Stimulated activated naive CD8-positive, alpha-beta T cell treated with anti-CD3 and anti-CD28 coated beads, Interleukin-15, amount 100 ng/mL, for 72 hours (primary cell): Measurements from ENCODE around the gene SDC4.
A peak's percentile ranks its signal among the peaks of the same experiment; 100 is the strongest.

Source experiments
- ATAC-seq: fragments of 150-1000 bp; cut with Tn5 transposase; 2 replicates; pipeline ENCODE4 v1.10.0; 2021; ENCODE audit warnings: mild to moderate bottlenecking, moderate library complexity
- DNase-seq, 2 donors: peaks; one replicate each; pipeline ENCODE4 v3.0.0; 2021 to 2022
- H3K27ac Mint-ChIP-seq, 2 donors: one replicate each; pipeline ENCODE4 v1.8.0; 2022; ENCODE audit warnings: mild to moderate bottlenecking in 2 of 2, mixed read lengths in 2 of 2, moderate library complexity in 2 of 2
- H3K27me3 Mint-ChIP-seq: one replicate; pipeline ENCODE4 v1.8.0; 2022; ENCODE audit warnings: mixed read lengths
- H3K4me1 Mint-ChIP-seq: one replicate; pipeline ENCODE4 v1.8.0; 2022; ENCODE audit warnings: mild to moderate bottlenecking, mixed read lengths
- H3K4me3 Mint-ChIP-seq, 2 donors: one replicate each; pipeline ENCODE4 v1.8.0; 2022; ENCODE audit warnings: mild to moderate bottlenecking in 2 of 2, mixed read lengths in 2 of 2, moderate library complexity in 1 of 2
- H3K9me3 Mint-ChIP-seq, 2 donors: one replicate each; pipeline ENCODE4 v1.8.0; 2022; ENCODE audit warnings: mixed read lengths in 2 of 2

The SDC4 gene, protein sequence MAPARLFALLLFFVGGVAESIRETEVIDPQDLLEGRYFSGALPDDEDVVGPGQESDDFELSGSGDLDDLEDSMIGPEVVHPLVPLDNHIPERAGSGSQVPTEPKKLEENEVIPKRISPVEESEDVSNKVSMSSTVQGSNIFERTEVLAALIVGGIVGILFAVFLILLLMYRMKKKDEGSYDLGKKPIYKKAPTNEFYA

DNA sequence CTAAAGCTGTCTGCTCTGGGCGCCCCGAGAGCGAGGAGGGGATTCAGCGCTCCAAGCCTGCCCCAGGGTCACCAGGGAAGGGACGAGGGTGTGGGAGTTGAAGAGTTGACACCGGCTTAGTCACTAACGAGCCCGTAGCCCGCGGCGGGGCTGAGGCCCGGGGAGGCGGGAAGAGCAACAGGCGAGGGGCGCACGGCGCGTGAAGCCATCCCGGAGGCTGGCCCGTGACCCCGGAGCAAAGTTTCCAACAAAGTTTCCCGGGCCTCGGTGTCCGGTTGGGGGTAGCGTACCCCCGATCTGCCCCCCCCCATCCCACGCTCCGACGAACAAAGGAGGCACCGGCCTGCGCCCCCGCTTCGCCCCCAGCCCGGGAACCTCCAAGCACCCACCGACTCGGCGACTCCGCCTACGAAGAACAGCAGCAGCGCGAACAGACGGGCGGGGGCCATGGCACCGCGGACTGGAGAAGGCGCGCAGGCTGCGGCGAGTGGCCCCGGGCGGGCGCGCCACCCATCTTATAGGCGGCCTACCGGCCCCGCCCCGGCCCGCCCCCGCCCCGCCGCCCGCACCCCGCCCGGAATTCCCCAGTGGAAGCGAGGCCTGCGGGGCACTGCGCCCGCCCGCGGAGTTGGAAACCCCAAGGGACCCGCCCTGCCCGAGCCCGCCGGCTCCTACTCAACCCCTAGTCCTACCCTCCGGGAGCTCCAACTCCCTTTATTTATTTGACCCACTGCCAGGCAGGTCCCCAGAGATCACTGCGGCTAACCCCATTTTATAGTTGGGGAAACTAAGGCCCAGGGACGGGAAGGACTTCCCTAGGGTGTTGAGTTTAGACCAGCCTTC is at the start of gene SDC4:
Gene SDC4, minus strand, starts transcription at position 489 of the 843 bp plus-strand sequence. Its CDS starts 40 bp downstream, at position 449.
- Mint-ChIP-seq H3K4me3 (peak within 1 kb of the TSS; percentile 90 to 91), H3K27ac (peak within 1 kb of the TSS; percentile 81 to 90), H3K27me3 (peaks cover 12% of the 10 kb centered on the region), H3K9me3 (no peaks in the 10 kb centered on the region), H3K4me1 (peaks cover 58% of the 10 kb centered on the region)
- peak; percentile 86 for ATAC-seq
- DNase-seq = peak; percentile 61 to 68

DNA sequence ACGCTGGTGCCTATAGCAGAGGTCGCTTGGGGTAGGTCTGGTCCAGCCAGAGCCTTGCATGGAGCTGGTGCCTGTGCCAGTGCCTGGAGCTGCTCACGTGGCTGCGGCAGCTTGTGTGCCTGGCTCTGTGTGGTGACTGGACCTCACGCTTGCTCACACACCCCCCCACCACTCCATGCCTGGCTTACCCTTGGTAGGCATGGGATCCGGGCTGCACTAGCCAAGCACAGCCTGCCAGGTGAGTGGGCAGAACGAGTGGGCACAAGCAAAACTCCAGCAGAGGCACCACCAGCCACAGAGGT is 46.8 kb upstream of the SDC4 start:
- H3K4me3 Mint-ChIP-seq = no peak overlapping the region
- H3K9me3 Mint-ChIP-seq = peaks cover 4 to 11% of the 10 kb centered on the region in 2 donors
- no peak for DNase-seq
- H3K4me1 Mint-ChIP-seq = peaks cover 19% of the 10 kb centered on the region
- H3K27me3 Mint-ChIP-seq = no peaks in the 10 kb centered on the region
- ATAC-seq = no peak
- H3K27ac Mint-ChIP-seq = no peak overlapping the region

DNA sequence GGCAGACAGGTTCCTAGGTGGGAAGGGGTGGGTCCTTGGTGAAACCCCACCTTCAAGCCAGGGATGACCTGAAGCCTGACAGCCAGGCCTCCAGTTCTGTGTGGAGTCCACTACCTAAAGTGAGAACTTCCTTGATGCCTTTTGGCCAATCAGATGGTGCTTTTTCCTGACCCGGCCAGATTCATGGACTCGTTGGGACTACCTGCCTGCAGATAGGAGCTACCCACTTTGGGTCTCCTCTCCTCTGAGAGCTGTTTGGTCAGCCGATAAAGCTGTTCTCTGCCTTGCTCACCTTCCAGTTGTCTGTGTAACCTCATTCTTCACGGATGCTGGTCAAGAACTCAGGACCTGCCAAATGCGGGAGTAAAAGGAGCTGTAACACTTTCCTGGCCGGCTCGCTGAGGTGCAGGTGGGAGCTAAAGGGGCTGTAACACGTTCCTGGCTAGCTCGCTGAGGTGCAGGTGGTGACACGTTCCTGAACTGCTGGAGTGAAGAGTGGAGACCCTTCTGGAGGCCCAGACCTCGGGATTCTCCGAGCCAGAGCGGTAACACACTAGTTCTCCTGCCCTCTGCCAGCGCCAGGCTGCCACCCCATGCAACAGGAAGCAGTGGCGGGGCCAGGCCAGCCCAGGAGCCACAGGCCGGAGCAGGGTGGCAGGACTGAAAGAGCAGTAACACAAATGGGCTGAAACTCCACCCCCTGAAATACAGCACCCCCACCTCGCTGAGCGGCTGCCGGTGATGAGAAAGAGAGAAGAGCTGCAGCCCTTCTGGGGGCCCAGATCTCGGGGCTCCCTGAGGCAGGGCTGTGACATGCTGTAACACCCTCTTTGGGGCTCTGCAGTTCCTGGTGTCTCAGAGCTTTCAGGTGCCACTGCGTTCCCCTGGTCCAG is 46.2 kb upstream of the SDC4 start:
- Mint-ChIP-seq H3K27ac (no peak overlapping the region), H3K4me3 (no peak overlapping the region), H3K27me3 (no peaks in the 10 kb centered on the region), H3K9me3 (peaks cover 0 to 5% of the 10 kb centered on the region in 2 donors), H3K4me1 (peaks cover 21% of the 10 kb centered on the region)
- DNase-seq = no peak
- no peak for ATAC-seq

GRCh38 chr20:45392733-45393132 is 44.5 kb upstream of the SDC4 start:
- ATAC-seq (no peak), DNase-seq (no peak)
- Mint-ChIP-seq H3K4me1 (peaks cover 29% of the 10 kb centered on the region), H3K27ac (no peak overlapping the region), H3K4me3 (no peak overlapping the region), H3K9me3 (no peaks in the 10 kb centered on the region), H3K27me3 (no peaks in the 10 kb centered on the region)

DNA sequence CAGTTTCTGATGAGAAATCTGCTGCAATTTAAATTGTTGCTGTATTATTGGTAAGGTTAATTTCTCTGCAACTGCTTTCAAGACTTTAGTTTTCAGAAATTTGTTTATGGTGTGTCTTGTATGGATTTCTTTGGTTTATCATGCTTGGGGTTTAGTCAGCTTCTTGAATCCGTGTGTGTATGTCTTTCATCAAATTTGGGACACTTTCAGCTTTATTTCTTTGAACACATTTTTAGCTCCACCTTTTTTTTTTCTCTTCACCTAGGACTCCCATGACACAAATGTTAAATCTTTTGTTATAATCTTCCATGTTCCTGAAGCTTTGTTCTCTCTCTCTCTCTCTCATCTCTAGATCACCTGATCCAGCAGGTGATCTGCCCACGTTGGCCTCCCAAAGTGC is 43.3 kb upstream of the SDC4 start:
- no peaks in the 10 kb centered on the region for H3K27me3 Mint-ChIP-seq
- no peak for DNase-seq
- H3K27ac Mint-ChIP-seq = peak overlapping the region in 1 of 2 donors; percentile 34
- no peak overlapping the region for H3K4me3 Mint-ChIP-seq
- H3K9me3 Mint-ChIP-seq = peaks cover 9 to 11% of the 10 kb centered on the region in 2 donors
- peaks cover 29% of the 10 kb centered on the region for H3K4me1 Mint-ChIP-seq
- no peak for ATAC-seq

GRCh38 chr20:45390931-45391330 is 42.7 kb upstream of the SDC4 start:
- DNase-seq = no peak
- H3K4me1 Mint-ChIP-seq = peaks cover 27% of the 10 kb centered on the region
- no peak overlapping the region for H3K27ac Mint-ChIP-seq
- ATAC-seq = no peak
- no peaks in the 10 kb centered on the region for H3K27me3 Mint-ChIP-seq
- H3K9me3 Mint-ChIP-seq = peaks cover 9 to 12% of the 10 kb centered on the region in 2 donors
- no peak overlapping the region for H3K4me3 Mint-ChIP-seq

- H3K9me3 Mint-ChIP-seq = peaks cover 9 to 12% of the 10 kb centered on the region in 2 donors
- H3K4me3 Mint-ChIP-seq = no peak overlapping the region
- ATAC-seq = no peak
- H3K27me3 Mint-ChIP-seq = no peaks in the 10 kb centered on the region
- peaks cover 25% of the 10 kb centered on the region for H3K4me1 Mint-ChIP-seq
- DNase-seq = no peak
- no peak overlapping the region for H3K27ac Mint-ChIP-seq
These were observed 39.0 kb upstream of the SDC4 start for GRCh38 chr20:45387274-45387673.

DNA sequence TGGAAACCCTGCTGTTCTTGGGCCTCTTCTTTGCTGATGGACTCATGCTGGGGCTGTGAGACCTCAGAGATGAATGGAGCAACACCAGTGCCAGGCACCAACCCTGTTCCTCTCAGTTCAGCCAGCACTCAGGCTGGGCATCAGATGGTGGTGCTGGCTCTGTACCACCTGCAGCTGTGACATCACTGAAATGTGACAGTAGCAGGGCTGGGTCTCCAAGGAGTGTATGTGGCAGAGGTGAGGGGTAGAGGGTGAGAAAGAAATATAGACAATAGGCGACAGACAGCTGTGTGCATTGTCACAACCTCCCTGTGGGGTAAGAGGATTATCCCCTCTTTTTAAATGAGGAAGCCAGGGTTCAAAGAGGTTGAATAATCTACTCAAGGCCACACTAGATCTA is 30.0 kb upstream of the SDC4 start, which contains the start of gene TP53TG5:
Gene TP53TG5, minus strand, starts transcription at position 135 of the 400 bp plus-strand sequence. Its CDS starts 89 bp downstream, at position 46.
- DNase-seq (no peak), ATAC-seq (no peak)
- peak within 1 kb of the TSS in 1 of 2 donors; percentile 22 for H3K27ac Mint-ChIP-seq
- H3K27me3 Mint-ChIP-seq = no peaks in the 10 kb centered on the region
- H3K4me1 Mint-ChIP-seq = peaks cover 14% of the 10 kb centered on the region
- no peak within 1 kb of the TSS for H3K4me3 Mint-ChIP-seq
- no peaks in the 10 kb centered on the region for H3K9me3 Mint-ChIP-seq

- no peak for DNase-seq
- Mint-ChIP-seq H3K4me1 (peaks cover 23% of the 10 kb centered on the region), H3K27me3 (no peaks in the 10 kb centered on the region), H3K9me3 (no peaks in the 10 kb centered on the region), H3K4me3 (no peak overlapping the region), H3K27ac (no peak overlapping the region)
- ATAC-seq = no peak
These were observed 29.0 kb upstream of the SDC4 start for GRCh38 chr20:45377269-45377668.

DNA sequence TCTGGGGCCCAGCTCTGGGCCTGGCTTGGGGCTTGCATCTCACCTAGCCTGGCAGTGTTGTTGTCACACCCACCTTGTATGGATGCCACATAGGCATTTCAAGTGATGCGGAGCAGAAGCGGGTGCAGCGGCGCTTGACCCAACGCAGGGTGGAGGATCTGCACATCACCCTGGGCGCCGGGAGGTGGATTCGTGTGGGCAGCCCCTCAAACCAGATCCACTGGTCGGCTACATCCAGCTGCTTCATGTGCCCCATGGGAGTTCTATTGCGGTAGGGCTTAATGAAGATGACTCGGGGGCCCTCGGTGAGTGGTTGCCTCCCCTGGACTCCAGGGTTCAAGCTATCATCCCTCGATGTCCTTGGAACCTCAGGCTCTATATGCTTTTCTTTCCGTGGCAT is 26.7 kb upstream of the SDC4 start:
- DNase-seq (no peak), ATAC-seq (no peak)
- no peaks in the 10 kb centered on the region for H3K9me3 Mint-ChIP-seq
- no peaks in the 10 kb centered on the region for H3K27me3 Mint-ChIP-seq
- H3K27ac Mint-ChIP-seq = no peak overlapping the region
- peaks cover 32% of the 10 kb centered on the region for H3K4me1 Mint-ChIP-seq
- H3K4me3 Mint-ChIP-seq = no peak overlapping the region

GRCh38 chr20:45374101-45374467 is 25.9 kb upstream of the SDC4 start:
- DNase-seq (no peak), ATAC-seq (no peak)
- Mint-ChIP-seq H3K9me3 (no peaks in the 10 kb centered on the region), H3K4me1 (peaks cover 32% of the 10 kb centered on the region), H3K27me3 (no peaks in the 10 kb centered on the region), H3K4me3 (peak overlapping the region; percentile 84), H3K27ac (no peak overlapping the region)

DNA sequence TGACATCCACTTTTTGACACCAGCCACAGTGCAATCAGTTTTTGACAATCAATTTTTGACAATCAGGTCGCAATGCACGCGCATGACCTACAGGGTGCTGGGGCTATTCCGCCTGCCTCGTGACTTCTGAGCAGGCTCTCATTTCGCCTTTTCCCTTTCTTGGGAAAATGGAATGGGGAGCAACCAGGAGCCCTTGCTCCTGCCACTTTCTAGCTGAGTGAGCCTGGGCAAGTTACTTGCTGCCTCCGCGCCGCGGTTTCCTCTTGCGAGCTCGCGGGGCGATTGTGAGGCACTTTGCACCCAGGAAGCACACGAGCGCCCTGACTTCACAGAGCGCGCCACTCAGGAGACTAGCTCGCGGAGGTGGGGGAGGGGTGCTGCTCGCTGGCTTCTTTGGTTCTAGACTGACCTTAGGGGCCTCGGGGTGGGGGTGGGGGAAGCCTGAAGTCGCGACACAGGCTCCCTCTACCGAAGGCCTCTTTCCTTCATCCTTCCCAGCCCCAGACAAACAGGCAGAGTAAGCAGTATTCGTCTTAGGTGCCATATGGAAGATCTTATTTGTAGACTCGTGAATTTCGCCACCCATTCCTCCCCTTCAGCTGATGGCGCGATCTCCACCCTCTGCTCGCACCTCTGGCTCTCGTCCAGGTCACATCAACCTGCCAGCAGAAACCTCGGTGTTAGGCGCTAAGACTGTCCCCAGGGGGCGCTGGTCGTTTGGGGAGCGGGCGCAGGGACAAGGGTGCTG is 25.3 kb upstream of the SDC4 start:
- Mint-ChIP-seq H3K9me3 (no peaks in the 10 kb centered on the region), H3K4me3 (peak overlapping the region; percentile 84), H3K27me3 (no peaks in the 10 kb centered on the region), H3K27ac (peak overlapping the region; percentile 70 to 92), H3K4me1 (peaks cover 38% of the 10 kb centered on the region)
- ATAC-seq = peak; percentile 96
- peak; percentile 87 to 90 for DNase-seq

DNA sequence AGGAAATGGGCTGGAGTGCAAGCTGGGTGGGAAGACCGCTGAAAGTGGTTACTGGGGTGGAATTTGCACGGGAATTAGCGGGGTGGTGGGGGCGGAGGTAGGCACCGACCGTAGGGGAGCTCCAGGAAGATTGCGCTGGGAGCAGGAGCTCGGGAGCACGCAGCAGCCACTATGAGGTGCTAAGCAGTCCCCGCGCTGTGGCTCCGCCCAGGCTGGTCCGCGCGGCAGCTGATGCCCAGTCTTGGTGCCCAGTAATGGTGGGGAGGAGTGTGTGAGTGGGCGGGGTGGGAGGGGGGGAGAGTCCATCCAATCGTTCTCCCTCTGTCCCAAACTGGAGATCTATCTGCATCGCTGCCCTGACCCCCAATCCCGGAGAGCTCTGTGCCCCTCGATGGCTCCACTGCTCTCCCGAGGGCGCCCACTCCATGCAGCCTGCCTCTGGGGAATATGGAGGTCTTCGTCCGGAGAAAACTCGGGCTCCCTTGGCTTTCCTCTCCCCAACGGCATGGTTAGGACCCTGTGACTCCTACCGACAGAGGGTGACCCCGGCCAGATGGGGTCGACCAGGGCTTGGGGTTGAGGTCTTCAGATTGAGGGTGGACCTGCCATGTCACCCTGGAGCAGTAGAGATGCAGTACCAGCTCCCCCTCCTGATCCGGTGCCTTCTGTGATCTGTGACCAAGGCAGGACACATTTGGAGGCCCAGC is 24.6 kb upstream of the SDC4 start:
- Mint-ChIP-seq H3K27ac (no peak overlapping the region), H3K27me3 (no peaks in the 10 kb centered on the region), H3K9me3 (no peaks in the 10 kb centered on the region), H3K4me3 (peak overlapping the region; percentile 84), H3K4me1 (peaks cover 45% of the 10 kb centered on the region)
- DNase-seq (no peak), ATAC-seq (no peak)

- Mint-ChIP-seq H3K27me3 (no peaks in the 10 kb centered on the region), H3K9me3 (no peaks in the 10 kb centered on the region), H3K4me1 (peaks cover 51% of the 10 kb centered on the region), H3K4me3 (peak overlapping the region; percentile 48 to 84), H3K27ac (no peak overlapping the region)
- ATAC-seq (no peak), DNase-seq (no peak)
These were observed 24.0 kb upstream of the SDC4 start for GRCh38 chr20:45372241-45372640.
